HuH-7.5 (cell line): ENCODE measurements around the gene SPHK2.
"Not testable (repeated sequence)": the region's sequence is repeated elsewhere in the genome, so short reads cannot be mapped to it uniquely, and the experiment has no call there.

ENCODE experiments used
- DNase-seq: peaks from one replicate; pipeline ENCODE4 v3.0.0; 2011; ENCODE audit warnings: low spot score

SPHK2 gene

GRCh38 chr19:48624791-48625723 lies 5.8 kb downstream of the SPHK2 start:
- no peak for DNase-seq

GRCh38 chr19:48625891-48626327 lies 6.6 kb downstream of the SPHK2 start:
- no peak for DNase-seq

- peak; percentile 78 for DNase-seq
These were observed 8.0 kb downstream of the SPHK2 start for GRCh38 chr19:48627201-48627864.

- DNase-seq: no peak
These were observed 8.6 kb downstream of the SPHK2 start for GRCh38 chr19:48627865-48628314.

- DNase-seq: no peak
These were observed 9.4 kb downstream of the SPHK2 start for GRCh38 chr19:48628486-48629296.

- DNase-seq: no peak
These were observed 9.9 kb downstream of the SPHK2 start for GRCh38 chr19:48629297-48629598.

- no peak for DNase-seq
These were observed 10.4 kb downstream of the SPHK2 start for GRCh38 chr19:48629599-48630295.

DNA sequence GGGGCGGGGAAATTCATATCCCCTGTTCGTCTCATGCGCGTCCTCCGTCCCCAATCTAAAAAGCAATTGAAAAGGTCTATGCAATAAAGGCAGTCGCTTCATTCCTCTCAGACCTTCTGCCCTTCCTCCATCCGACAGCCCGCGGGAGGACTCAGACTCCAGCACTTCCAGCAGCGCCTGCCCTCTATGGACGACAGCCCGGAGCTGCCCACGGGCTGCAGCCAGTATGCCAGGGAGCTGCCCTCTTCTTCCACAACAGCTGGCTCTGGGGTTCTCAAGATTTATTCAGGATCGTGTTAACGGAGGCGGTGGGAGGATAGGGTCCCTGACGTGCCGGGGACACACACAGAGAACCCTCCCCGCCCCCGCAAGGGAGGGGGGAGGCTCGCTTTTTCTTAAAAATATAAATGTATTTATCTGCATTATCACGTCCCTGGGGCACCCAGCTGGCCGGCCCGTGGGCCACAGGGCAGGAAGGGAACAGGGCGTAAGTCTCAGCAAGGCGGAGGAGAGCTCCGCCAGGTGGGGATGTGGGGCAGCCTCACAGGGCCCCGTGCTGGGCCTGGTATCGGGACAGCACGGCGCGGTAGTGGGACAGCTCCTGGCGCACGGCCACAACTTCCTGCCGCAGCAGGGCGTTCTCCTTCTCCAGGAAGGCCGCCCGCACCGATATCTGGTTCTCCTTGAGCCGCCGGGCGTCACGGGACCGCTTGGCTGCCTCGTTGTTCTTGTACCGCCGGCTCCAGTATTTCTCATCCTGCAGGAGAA lies 11.2 kb downstream of the SPHK2 start:
- no peak for DNase-seq

DNA sequence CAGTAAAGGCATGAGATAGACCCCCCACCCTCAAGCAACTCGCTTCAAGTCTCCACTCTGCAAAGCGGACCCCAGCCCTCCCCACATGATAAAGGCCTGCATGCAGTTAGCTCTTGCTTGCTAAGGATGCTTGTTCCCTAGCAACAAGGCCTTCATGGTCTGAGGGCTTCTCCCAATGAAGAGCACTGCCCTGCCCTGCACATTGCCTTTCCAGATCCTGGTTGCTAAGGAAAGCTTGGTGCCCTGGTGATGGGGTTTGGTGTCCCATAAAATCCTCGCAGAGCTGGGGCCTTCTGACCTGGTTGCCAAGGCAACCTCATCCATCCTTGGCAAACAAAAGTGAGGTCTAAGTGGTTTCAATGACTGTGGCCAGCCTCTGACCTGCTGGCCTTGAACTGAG lies 11.9 kb downstream of the SPHK2 start:
- no peak for DNase-seq

GRCh38 chr19:48632286-48632685 lies 13.0 kb downstream of the SPHK2 start:
- DNase-seq: not testable (repeated sequence)

GRCh38 chr19:48632692-48633147 lies 13.4 kb downstream of the SPHK2 start:
- no peak for DNase-seq

- DNase-seq: no peak
These were observed 14.1 kb downstream of the SPHK2 start for GRCh38 chr19:48633148-48634035.

DNA sequence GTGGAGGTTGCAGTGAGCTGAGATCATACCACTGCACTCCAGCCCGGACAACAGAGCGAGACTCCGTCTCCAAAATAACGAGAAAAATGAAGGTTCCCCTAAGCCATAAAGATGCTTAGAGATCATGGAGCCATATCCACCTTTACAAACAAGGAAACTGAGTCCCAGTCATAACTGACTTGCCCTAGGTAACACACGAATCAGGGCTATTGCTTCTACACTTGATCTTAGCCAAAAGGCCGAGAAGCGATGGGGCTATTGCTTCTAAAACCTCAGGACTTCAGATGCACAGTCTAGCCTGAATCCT lies 14.7 kb downstream of the SPHK2 start:
- no peak for DNase-seq

DNA sequence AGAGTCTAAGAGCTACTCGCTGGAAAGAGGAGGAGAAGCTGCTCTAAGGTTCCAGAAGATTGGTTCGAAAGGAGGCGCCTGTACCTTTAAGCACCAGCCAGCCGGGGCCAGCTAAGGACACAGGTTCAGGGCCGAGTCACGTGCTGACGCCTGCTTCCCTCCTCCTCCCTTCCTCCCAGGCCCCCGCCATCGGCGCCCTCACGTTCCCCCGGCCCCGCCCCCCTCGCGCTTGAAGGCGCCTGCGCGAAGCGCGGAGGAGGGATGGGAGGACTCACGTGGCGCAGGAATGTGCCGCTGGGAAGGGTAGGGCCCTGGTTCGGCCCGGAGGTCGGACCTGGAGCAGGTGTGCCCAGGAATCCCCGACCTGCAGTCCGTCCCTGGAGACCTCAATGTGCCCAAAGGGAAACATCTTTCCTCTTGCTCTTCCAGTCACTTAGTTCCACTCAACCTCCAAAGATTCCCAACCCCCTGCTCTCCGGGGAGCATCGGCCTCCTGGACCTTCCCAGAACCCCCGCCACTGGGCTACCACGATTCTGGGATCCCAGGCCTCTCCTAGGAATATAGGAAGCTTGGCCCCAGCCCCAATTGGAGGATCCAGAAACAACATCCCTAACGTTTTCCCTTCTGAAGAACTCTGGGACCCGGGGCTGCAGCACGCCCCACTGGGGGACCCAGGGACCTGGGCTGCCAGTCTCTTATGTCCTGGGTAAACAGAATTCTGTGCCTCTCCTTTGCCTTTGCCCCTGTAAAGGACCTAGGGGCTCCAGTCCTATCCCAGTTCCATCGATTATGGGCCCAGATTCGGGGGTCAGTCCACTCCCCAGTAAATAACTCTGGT lies 15.3 kb downstream of the SPHK2 start:
- DNase-seq: peak; percentile 96

DNA sequence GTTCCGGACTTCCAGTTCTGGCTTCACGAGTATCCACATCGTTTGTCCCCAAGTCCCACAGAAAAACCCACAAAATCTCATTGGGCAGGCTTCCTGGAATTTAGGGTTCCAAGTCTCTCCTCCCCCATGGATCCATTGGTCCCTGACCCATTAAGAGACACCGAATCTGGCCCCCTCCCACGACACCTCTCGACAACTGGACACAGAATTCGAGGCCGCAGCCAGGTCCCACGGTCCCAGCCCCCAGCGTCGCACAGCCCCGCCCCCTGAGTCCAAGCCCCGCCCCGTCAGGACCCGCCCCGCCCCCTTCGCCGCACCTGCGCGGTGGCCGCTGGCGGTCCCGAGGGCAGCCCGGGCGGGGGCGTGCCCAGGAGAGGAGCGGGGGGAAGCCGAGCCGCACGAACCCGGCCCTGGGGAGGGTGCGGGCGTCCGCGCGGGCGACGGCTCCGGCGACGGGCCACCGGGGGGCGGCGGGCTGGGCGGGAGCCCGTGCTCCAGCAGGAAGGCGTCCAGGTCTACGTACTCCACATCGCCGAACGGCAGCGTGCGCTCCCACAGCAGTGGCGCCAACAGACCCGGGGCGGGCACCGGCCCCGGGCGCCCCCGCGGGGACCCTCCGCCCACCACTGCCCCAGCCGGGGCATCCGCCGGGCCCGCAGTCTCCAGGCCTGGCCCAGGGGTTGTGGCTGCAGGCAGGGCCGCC lies 16.1 kb downstream of the SPHK2 start:
- DNase-seq: peak; percentile 86

DNA sequence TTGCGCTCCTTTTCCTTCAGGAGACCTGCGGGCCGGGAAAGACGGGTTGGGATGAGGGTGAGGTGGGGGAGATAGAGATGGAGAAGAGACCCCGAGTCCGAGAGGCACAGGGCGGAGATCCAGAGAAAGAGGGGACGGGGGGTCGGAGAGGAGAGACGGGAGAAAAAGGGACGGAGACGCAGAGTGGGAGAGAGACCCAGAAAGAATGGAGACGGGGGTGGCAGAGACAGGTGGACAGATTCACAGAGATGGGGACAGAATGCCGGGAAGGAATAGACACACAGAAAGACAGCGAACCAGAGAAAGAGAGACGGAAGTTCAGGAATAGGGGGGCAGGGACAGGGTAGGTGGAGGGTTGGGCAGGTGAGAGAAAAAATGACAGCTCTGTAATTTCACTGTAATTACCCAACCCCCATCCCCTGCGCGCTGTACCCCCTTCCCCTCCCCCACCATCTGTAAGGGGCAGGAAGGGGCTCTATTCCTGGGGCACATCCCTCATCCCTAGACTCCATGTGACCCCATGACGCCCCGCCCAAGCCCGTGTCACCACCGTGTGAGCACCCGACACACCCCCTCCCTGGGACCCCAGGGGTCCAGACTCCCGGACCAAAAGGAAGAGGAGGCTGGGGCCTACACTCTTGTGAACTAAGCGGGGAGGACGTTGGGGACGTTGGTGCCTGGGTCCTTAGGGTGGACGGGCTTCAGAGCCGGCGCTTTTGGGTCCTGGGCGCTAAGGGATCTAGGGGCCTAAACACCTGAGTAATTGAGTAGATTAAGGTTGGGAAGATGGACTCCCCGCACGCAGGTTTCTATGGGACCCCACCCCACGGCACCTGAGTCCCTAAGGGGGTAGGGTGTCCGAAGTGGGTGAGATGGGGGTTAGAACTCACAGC lies 16.9 kb downstream of the SPHK2 start:
- DNase-seq: no peak

DNA sequence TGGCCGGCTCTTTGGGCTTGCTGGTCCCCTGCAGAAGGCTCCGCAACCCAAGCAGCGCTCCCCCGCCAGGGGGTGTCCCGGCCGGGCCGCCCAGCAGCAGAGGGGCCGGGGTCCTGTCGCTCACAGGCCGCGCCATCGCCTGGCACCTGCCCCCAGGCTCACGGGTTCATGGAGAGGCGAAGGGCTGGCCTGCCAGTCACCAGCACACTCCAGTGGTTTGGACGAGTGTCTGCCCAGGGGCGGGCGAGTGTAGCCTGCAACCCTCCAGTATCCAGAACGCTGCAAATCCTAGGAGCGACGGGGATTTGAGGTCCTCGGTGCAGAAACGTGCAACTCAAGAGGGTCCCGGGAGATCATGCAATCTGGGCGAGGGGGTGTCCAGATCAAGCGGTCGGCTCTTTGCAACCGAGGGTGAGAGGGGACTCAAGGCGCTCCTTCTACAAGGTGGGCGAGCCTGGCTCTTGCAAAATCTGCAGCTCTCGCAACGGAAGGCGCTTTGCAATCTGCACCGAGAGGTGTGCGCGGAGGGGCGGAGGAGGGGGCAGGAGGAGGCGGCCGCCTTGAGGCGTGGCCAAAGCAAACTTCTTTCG lies 17.6 kb downstream of the SPHK2 start, which contains the start of gene DBP:
TSS of gene DBP (minus strand) at position 521 of the 590 bp plus-strand sequence. CDS start at position 136, 385 bp downstream.
- no peak for DNase-seq
